OCI-LY7 (cell line): ENCODE data around the gene FCSK. TPM values are rescaled to one million over a fixed set of nuclear protein-coding genes. Genes with fewer than 3 reads are reported as not detected.

Source experiments
- BruUV-seq: library from RNA; stranded (reverse); fragments of 400-500 nt; replicated peaks from 2 replicates; lab custom pipeline; 2021; lab: Mats Ljungman, UMichigan
- CTCF ChIA-PET: fragments of 300-600 bp; sonication (Branson Sonifier 250); formaldehyde crosslinking; loops from one replicate; lab custom pipeline; 2022; ENCODE audit warnings: antibody characterized with exemption; ENCODE audit not compliant: unreplicated experiment; lab: Charles Lee
- POLR2A ChIA-PET: fragments of 300-600 bp; sonication (Branson Sonifier 250); formaldehyde crosslinking; loops from one replicate; lab custom pipeline; 2022; ENCODE audit warnings: antibody characterized with exemption; lab: Charles Lee
- DNase-seq: peaks from one replicate; pipeline ENCODE4 v3.0.0-alpha.2; 2015; ENCODE audit warnings: low spot score
- H2AFZ ChIP-seq: fragments of 200-600 bp; sonication (generic), shearing (Covaris generic); 2 replicates; pipeline ENCODE4 v1.6.1; 2014; ENCODE audit warnings: mild to moderate bottlenecking, antibody characterized with exemption, low read length, moderate library complexity
- H3K27ac ChIP-seq: fragments of 200-600 bp; sonication (generic); 2 replicates; pipeline ENCODE4 v1.5.1; 2014; ENCODE audit warnings: mixed run types, low read depth, mild to moderate bottlenecking, moderate library complexity, low read length, inconsistent platforms; ENCODE audit not compliant: poor library complexity, severe bottlenecking
- H3K36me3 ChIP-seq: fragments of 200-600 bp; sonication (generic); 2 replicates; pipeline ENCODE4 v1.6.1; 2014; ENCODE audit warnings: mild to moderate bottlenecking, antibody characterized with exemption, low read length, moderate library complexity, mixed read lengths; ENCODE audit not compliant: insufficient read depth
- H3K4me1 ChIP-seq: fragments of 200-600 bp; sonication (generic); 2 replicates; pipeline ENCODE4 v1.5.1; 2014; ENCODE audit warnings: mild to moderate bottlenecking, low read length; ENCODE audit not compliant: insufficient read depth, poor library complexity, severe bottlenecking
- H3K4me2 ChIP-seq: fragments of 200-600 bp; sonication (generic); 2 replicates; pipeline ENCODE4 v1.6.1; 2014; ENCODE audit warnings: mild to moderate bottlenecking, low read length
- H3K4me3 ChIP-seq: fragments of 200-600 bp; sonication (generic); 2 replicates; pipeline ENCODE4 v1.5.1; 2014; ENCODE audit warnings: mild to moderate bottlenecking, low read depth, low read length; ENCODE audit not compliant: poor library complexity, severe bottlenecking
- H3K79me2 ChIP-seq: fragments of 200-600 bp; sonication (generic); 2 replicates; pipeline ENCODE4 v1.6.1; 2016; ENCODE audit warnings: low read depth, mild to moderate bottlenecking, low read length, moderate library complexity, mixed read lengths; ENCODE audit not compliant: insufficient read depth
- H3K9me2 ChIP-seq: fragments of 200-600 bp; sonication (generic); 2 replicates; pipeline ENCODE4 v1.6.1; 2016; ENCODE audit warnings: mild to moderate bottlenecking, low read length, mixed read lengths; ENCODE audit not compliant: insufficient read depth
- H3K9me3 ChIP-seq: fragments of 200-600 bp; sonication (generic); 2 replicates; pipeline ENCODE4 v1.6.1; 2014; ENCODE audit warnings: mild to moderate bottlenecking, mixed run types, low read length, mixed read lengths
- H4K20me1 ChIP-seq: fragments of 200-600 bp; sonication (generic); 2 replicates; pipeline ENCODE4 v1.6.1; 2014; ENCODE audit warnings: mild to moderate bottlenecking, antibody characterized with exemption, low read length, moderate library complexity, mixed read lengths; ENCODE audit not compliant: insufficient read depth
- CTCF ChIP-seq: fragments of 200-600 bp; sonication (generic); conservative IDR thresholded peaks from 2 replicates; pipeline ENCODE4 v1.5.1; 2014; ENCODE audit warnings: mild to moderate bottlenecking, antibody characterized with exemption, low read length, moderate library complexity, mixed read lengths
- EZH2phosphoT487 ChIP-seq: fragments of 200-600 bp; sonication (generic); IDR thresholded peaks from 2 replicates; pipeline ENCODE4 v1.6.1; 2018; ENCODE audit warnings: low read depth, borderline replicate concordance, mild to moderate bottlenecking, mixed run types, antibody characterized with exemption, low read length, moderate library complexity, mixed read lengths
- intact Hi-C: fragments of 100-400 bp; cut with micrococcal nuclease; formaldehyde crosslinking; loops from one replicate; pipeline ENCODE4 v1.10.0; 2022; ENCODE audit not compliant: unreplicated experiment
- total RNA-seq, 2 experiments: library from RNA; depleted of rRNA in 1 of 2; stranded (reverse); fragments of >200 nt in 1 of 2; shearing (Covaris generic) in 1 of 2; gene quantifications; 2 replicates each; pipeline ENCODE4 v1.2.3, GENCODE V29; 2014 to 2022

FCSK gene
- total RNA-seq, 2 experiments from 2014 or later: 6.8 to 14.3 TPM

DNA sequence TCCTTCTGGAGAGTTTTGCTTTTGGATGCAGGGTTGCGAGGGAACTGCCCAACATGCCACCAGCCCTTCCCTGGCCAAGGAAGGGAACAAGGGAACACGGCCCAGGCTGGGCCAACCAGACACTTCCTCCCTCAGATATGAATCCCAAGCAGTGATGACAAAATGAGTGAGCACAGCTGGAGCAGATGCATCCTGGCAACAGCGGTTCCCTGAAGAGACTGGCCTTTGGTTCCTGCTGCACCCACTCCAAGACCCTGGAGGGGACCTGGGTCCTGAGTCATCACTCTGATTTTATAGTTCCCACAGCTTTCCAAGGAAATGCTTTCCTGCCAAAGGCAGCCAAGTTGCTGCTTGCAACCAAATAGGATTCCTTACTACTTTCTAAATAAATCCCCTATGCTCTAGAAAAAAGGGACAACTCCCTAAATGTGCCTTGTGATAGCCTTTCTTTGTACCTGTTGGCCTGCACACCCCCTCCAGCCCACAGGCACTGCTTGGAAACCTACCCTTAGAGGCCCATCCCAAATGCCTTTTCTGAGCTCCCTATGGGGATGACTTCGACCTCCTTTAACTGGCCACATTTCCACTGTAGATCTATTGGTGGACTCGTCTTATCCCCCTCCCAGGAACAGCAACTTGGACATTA lies 20.8 kb upstream of the FCSK start:
- Histone ChIP-seq H2AFZ (no peak overlapping the region), H3K9me3 (no peaks in the 10 kb centered on the region), H3K27ac (peak overlapping the region; percentile 100), H3K4me1 (peaks cover 78% of the 10 kb centered on the region), H3K4me2 (peak overlapping the region; percentile 85), H3K79me2 (peaks cover 77% of the 10 kb centered on the region), H3K36me3 (peaks cover 19% of the 10 kb centered on the region), H3K9me2 (no peaks in the 10 kb centered on the region), H3K4me3 (peak overlapping the region; percentile 60), H4K20me1 (no peaks in the 10 kb centered on the region)
- peak; percentile 25 for DNase-seq
- no TSS peak for BruUV-seq
- CTCF ChIA-PET: interaction anchor here (1.2 kb wide), 1 partner anchor 10 kb away, joined by 3 read pairs; no protein-coding TSS in a partner anchor
- POLR2A ChIA-PET: interaction anchor here (0.8 to 2.9 kb wide), 11 partner anchors 9 to 73 kb away, joined by 3 to 16 read pairs (median 4); partner anchors contain the start of gene FCSK
- intact Hi-C loops: no loop called here
- TF ChIP-seq CTCF (no peak), EZH2phosphoT487 (no peak)

DNA sequence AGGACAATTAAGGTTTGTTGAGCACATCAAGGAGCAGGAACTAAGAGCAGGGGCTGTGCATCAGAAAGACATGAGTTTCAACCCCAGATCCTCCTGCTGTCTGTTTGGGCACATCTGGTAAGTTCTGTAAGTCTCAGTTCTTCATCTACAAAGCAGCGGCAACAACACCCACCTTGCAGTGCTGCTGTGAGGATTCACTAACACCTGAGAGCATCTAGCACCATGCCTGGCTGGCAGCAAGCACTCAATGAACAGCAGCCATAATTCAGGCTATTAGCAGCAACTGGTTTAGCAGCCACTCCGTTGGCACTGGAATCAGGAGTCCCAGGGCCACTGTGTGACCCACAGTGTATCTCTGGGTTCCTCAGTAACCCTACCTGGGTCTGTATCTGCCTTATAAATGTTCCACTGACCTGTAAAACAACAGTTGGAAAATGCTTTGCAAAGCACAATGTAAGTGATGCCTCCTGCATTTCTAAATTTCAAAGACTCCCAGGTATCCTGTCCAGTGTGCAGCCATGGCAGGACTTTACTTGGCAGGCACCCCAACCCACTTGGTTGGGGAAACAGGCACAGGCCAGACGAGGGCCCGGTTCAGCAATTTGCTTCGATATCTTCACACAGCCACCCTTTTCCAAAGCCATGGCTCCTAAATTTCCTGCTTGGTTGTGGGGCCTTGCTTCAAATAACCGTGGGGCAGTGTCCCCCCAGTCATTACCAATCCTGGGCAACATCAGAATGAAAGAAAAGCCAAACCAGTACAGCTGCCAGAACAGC lies 19.7 kb upstream of the FCSK start:
- no TSS peak for BruUV-seq
- Histone ChIP-seq H3K9me2 (no peaks in the 10 kb centered on the region), H3K79me2 (peaks cover 66% of the 10 kb centered on the region), H2AFZ (no peak overlapping the region), H3K4me2 (peak overlapping the region; percentile 85), H3K9me3 (no peaks in the 10 kb centered on the region), H3K4me3 (peak overlapping the region; percentile 22), H3K36me3 (peaks cover 19% of the 10 kb centered on the region), H4K20me1 (no peaks in the 10 kb centered on the region), H3K4me1 (peaks cover 70% of the 10 kb centered on the region), H3K27ac (peak overlapping the region; percentile 100)
- TF ChIP-seq EZH2phosphoT487 (no peak), CTCF (no peak)
- CTCF ChIA-PET: no interaction called here
- intact Hi-C loops: no loop called here
- peak; percentile 72 for DNase-seq
- POLR2A ChIA-PET: interaction anchor here (0.9 to 2.0 kb wide), 3 partner anchors 19 to 72 kb away, joined by 4 to 12 read pairs (median 9); partner anchors contain the start of gene FCSK
